Spleen (tissue), 7 donors: ENCODE data around the gene MTG2.

ENCODE experiments used
- POLR2A ChIP-seq, 3 donors: fragments of 450-650 bp; IDR thresholded peaks; one replicate each; pipeline ENCODE4 v1.5.1; 2017; ENCODE audit warnings: antibody characterized with exemption in 3 of 3, mild to moderate bottlenecking in 1 of 3
- TF ChIP-seq, protein P1 (sequence below), 11 experiments: fragments of 200-600 bp in 7 of 11; fragments of 450-650 bp in 4 of 11; sonication (generic) in 4 of 11; IDR thresholded peaks in 8 of 11; conservative IDR thresholded peaks in 3 of 11; 1 replicate in 7 of 11; 2 replicates in 4 of 11; pipeline versions ENCODE4 v1.4.0 to v1.8.0; 2016 to 2021; ENCODE audit warnings: antibody characterized with exemption in 11 of 11, inconsistent platforms in 4 of 11, mild to moderate bottlenecking in 1 of 11
- donor health status: DM: no; HTN: no; CAD: no; lungs with moderate emphysema.
- donor health status: DM: no; HTN: no; CAD: no.
- donor health status: DM: no; HTN: no; CAD: no.

DNA sequence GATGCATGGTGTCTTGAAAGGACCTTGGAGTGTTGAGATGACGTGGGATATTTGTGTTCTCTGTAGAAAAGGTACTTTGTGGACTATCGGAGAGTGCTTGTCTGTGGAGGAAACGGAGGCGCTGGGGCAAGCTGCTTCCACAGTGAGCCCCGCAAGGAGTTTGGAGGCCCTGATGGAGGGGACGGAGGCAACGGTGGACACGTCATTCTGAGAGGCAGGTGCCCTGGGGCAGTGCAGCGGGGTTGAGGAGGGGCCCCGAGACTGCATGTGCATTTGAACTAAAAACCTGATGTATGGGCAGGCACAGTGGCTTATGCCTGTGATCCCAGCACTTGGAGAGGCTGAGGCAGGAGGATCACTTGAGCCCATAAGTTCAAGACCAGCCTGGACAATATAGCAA lies 12.9 kb downstream of the MTG2 start:
- TF ChIP-seq, protein P1, sequence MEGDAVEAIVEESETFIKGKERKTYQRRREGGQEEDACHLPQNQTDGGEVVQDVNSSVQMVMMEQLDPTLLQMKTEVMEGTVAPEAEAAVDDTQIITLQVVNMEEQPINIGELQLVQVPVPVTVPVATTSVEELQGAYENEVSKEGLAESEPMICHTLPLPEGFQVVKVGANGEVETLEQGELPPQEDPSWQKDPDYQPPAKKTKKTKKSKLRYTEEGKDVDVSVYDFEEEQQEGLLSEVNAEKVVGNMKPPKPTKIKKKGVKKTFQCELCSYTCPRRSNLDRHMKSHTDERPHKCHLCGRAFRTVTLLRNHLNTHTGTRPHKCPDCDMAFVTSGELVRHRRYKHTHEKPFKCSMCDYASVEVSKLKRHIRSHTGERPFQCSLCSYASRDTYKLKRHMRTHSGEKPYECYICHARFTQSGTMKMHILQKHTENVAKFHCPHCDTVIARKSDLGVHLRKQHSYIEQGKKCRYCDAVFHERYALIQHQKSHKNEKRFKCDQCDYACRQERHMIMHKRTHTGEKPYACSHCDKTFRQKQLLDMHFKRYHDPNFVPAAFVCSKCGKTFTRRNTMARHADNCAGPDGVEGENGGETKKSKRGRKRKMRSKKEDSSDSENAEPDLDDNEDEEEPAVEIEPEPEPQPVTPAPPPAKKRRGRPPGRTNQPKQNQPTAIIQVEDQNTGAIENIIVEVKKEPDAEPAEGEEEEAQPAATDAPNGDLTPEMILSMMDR (IDR thresholded peaks at IDR 0.05 in 8 of 11, conservative IDR thresholded peaks at IDR 0.05 in 3 of 11): no peak
- TF ChIP-seq POLR2A (IDR thresholded peaks at IDR 0.05): no peak
